Loucy (cell line): ENCODE data around the gene SRSF3.

Experiments
- H2AFZ ChIP-seq: fragments of 200-600 bp; sonication (generic); 2 replicates; pipeline ENCODE4 v1.6.0; 2016; ENCODE audit warnings: antibody characterized with exemption, mild to moderate bottlenecking, low read length, moderate library complexity
- H3F3A ChIP-seq: fragments of 200-600 bp; 2 replicates; pipeline ENCODE4 v1.6.0; 2016; ENCODE audit warnings: antibody characterized with exemption, low read depth, mild to moderate bottlenecking
- H3K27me3 ChIP-seq: fragments of 200-600 bp; sonication (generic); 2 replicates; pipeline ENCODE4 v1.6.1; 2014; ENCODE audit warnings: low read length, mild to moderate bottlenecking; ENCODE audit not compliant: insufficient read depth, poor library complexity, severe bottlenecking
- H3K36me3 ChIP-seq: fragments of 200-600 bp; sonication (generic); 2 replicates; pipeline ENCODE4 v1.6.1; 2016; ENCODE audit warnings: low read length; ENCODE audit not compliant: insufficient read depth
- H3K4me1 ChIP-seq: fragments of 200-600 bp; sonication (generic); 2 replicates; pipeline ENCODE4 v1.5.1; 2014; ENCODE audit warnings: low read length, mild to moderate bottlenecking; ENCODE audit not compliant: insufficient read depth, poor library complexity, severe bottlenecking
- H3K4me2 ChIP-seq: fragments of 200-600 bp; sonication (generic); 2 replicates; pipeline ENCODE4 v1.6.0; 2014; ENCODE audit warnings: antibody characterized with exemption, low read length, low read depth, mild to moderate bottlenecking; ENCODE audit not compliant: poor library complexity, severe bottlenecking
- H3K4me3 ChIP-seq: fragments of 200-600 bp; sonication (generic); 2 replicates; pipeline ENCODE4 v1.5.1; 2014; ENCODE audit warnings: low read length, mild to moderate bottlenecking, mixed read lengths; ENCODE audit not compliant: poor library complexity, severe bottlenecking
- H3K79me2 ChIP-seq: fragments of 200-600 bp; sonication (generic); 2 replicates; pipeline ENCODE4 v1.6.1; 2014; ENCODE audit warnings: low read length; ENCODE audit not compliant: insufficient read depth
- H3K9ac ChIP-seq: fragments of 200-600 bp; sonication (generic); 2 replicates; pipeline ENCODE4 v1.6.0; 2014; ENCODE audit warnings: mild to moderate bottlenecking, low read depth, low read length, moderate library complexity; ENCODE audit not compliant: poor library complexity, severe bottlenecking
- H3K9me2 ChIP-seq: fragments of 200-600 bp; sonication (generic); replicated peaks from 2 replicates; pipeline ENCODE4 v1.6.1; 2016; ENCODE audit warnings: low read depth, low read length, mixed read lengths
- H3K9me3 ChIP-seq: fragments of 200-600 bp; sonication (generic); 2 replicates; pipeline ENCODE4 v1.6.1; 2014; ENCODE audit warnings: mild to moderate bottlenecking, antibody characterized with exemption, low read length, low read depth; ENCODE audit not compliant: insufficient read depth
- H4K20me1 ChIP-seq: fragments of 200-600 bp; sonication (generic); 2 replicates; pipeline ENCODE4 v1.6.0; 2014; ENCODE audit warnings: antibody characterized with exemption, low read length, mild to moderate bottlenecking; ENCODE audit not compliant: insufficient read depth, poor library complexity, severe bottlenecking
- EZH2phosphoT487 ChIP-seq: fragments of 200-600 bp; IDR thresholded peaks from 2 replicates; pipeline ENCODE4 v1.6.1; 2018; ENCODE audit warnings: antibody characterized with exemption, mild to moderate bottlenecking, moderate library complexity, borderline replicate concordance
- TF ChIP-seq, protein P1 (sequence below): fragments of 200-600 bp; sonication (generic); conservative IDR thresholded peaks from 2 replicates; pipeline ENCODE4 v1.5.1; 2014; ENCODE audit warnings: mild to moderate bottlenecking, antibody characterized with exemption, low read length

Gene SRSF3

DNA sequence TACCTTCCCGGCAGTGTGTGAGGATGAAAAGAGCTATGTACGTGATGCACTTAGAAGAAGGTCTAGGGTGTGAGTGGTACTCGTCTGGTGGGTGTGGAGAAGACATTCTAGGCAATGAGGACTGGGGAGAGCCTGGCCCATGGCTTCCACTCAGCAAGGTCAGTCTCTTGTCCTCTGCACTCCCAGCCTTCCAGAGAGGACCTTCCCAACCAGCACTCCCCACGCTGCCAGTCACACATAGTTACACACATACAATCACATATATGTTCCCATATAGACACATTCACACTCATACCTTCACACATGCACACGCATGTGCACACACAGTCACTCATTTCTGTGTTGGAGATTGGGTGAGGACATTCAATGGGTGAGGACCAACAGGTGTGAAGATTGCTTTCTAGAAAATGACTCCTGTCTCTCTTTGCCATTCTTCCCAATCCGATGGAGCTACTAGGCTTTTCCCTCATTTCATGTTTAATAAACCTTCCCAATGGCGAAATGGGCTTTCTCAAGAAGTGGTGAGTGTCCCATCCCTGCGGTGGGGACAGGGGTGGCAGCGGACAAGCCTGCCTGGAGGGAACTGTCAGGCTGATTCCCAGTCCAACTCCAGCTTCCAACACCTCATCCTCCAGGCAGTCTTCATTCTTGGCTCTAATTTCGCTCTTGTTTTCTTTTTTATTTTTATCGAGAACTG, 30.4 kb downstream of the SRSF3 start:
- Histone ChIP-seq H3K9me3 (no peaks in the 10 kb centered on the region), H3K36me3 (no peaks in the 10 kb centered on the region), H3K27me3 (no peaks in the 10 kb centered on the region), H4K20me1 (no peaks in the 10 kb centered on the region), H3K4me1 (peaks cover 27% of the 10 kb centered on the region), H3K79me2 (no peaks in the 10 kb centered on the region), H3K9me2 (no peaks in the 10 kb centered on the region), H3K4me3 (peak overlapping the region; percentile 13), H3K9ac (no peak overlapping the region), H3F3A (no peaks in the 10 kb centered on the region), H3K4me2 (peak overlapping the region; percentile 57), H2AFZ (no peak overlapping the region)
- TF ChIP-seq, protein P1, sequence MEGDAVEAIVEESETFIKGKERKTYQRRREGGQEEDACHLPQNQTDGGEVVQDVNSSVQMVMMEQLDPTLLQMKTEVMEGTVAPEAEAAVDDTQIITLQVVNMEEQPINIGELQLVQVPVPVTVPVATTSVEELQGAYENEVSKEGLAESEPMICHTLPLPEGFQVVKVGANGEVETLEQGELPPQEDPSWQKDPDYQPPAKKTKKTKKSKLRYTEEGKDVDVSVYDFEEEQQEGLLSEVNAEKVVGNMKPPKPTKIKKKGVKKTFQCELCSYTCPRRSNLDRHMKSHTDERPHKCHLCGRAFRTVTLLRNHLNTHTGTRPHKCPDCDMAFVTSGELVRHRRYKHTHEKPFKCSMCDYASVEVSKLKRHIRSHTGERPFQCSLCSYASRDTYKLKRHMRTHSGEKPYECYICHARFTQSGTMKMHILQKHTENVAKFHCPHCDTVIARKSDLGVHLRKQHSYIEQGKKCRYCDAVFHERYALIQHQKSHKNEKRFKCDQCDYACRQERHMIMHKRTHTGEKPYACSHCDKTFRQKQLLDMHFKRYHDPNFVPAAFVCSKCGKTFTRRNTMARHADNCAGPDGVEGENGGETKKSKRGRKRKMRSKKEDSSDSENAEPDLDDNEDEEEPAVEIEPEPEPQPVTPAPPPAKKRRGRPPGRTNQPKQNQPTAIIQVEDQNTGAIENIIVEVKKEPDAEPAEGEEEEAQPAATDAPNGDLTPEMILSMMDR, result no peak
- no peak for TF ChIP-seq EZH2phosphoT487

DNA sequence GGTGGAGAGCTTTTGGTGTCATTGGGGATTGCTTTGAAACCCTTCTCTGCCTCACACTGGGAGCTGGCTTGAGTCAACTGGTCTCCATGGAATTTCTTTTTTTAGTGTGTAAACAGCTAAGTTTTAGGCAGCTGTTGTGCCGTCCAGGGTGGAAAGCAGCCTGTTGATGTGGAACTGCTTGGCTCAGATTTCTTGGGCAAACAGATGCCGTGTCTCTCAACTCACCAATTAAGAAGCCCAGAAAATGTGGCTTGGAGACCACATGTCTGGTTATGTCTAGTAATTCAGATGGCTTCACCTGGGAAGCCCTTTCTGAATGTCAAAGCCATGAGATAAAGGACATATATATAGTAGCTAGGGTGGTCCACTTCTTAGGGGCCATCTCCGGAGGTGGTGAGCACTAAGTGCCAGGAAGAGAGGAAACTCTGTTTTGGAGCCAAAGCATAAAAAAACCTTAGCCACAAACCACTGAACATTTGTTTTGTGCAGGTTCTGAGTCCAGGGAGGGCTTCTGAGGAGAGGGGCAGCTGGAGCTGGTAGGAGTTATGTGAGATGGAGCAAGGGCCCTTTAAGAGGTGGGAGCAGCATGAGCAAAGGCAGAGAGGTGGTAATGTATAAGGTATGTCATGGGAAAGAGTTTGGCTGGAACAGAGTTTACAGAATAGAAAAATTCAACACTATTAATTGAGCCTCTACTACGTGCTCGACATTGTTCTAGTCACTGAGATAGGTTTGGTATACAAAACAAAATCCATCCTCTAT, 31.2 kb downstream of the SRSF3 start:
- Histone ChIP-seq H3K36me3 (no peaks in the 10 kb centered on the region), H3K4me3 (no peak overlapping the region), H3K4me1 (peaks cover 27% of the 10 kb centered on the region), H2AFZ (no peak overlapping the region), H3F3A (no peaks in the 10 kb centered on the region), H3K9me2 (no peaks in the 10 kb centered on the region), H3K27me3 (no peaks in the 10 kb centered on the region), H3K4me2 (peak overlapping the region; percentile 3), H3K9ac (no peak overlapping the region), H3K9me3 (no peaks in the 10 kb centered on the region), H3K79me2 (no peaks in the 10 kb centered on the region), H4K20me1 (no peaks in the 10 kb centered on the region)
- TF ChIP-seq, protein P1, result no peak
- no peak for TF ChIP-seq EZH2phosphoT487

DNA sequence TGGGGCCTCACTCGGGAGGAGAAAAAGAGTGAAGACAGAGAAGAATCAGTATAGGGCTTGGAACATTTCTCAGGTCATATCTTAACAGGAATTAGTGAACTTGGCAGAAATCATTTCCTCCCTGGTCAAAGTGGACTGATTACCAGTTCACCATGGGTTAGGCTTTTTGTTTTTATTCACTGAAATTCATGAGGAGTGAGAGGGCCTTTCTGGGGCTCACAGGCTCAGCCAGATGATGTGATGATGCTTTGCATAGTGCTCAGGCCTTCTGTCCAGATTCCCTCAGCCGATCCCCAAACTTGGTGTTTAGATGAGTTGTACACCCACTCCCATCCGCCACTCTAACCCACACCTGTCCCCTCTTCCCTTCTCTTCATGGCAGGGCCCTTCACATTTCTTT, 32.5 kb downstream of the SRSF3 start:
- Histone ChIP-seq H3K9ac (no peak overlapping the region), H4K20me1 (no peaks in the 10 kb centered on the region), H3K9me2 (no peaks in the 10 kb centered on the region), H2AFZ (no peak overlapping the region), H3K27me3 (no peaks in the 10 kb centered on the region), H3K9me3 (no peaks in the 10 kb centered on the region), H3K4me3 (no peak overlapping the region), H3F3A (no peaks in the 10 kb centered on the region), H3K4me1 (peaks cover 27% of the 10 kb centered on the region), H3K79me2 (no peaks in the 10 kb centered on the region), H3K4me2 (no peak overlapping the region), H3K36me3 (no peaks in the 10 kb centered on the region)
- TF ChIP-seq EZH2phosphoT487, result no peak
- TF ChIP-seq, protein P1, result no peak
